Tracheal epithelial cell (primary cell): Measurements from ENCODE around the gene BIN2. TPM values are rescaled to one million over a fixed set of nuclear protein-coding genes. Genes with fewer than 3 reads are reported as not detected.

Experiments used
- total RNA-seq: library from RNA; depleted of rRNA; stranded (reverse); fragments of >200 nt; gene quantifications from 2 replicates; pipeline ENCODE4 v1.2.1, GENCODE V29; 2014

BIN2 gene
- not detected in 2 replicates for total RNA-seq

DNA sequence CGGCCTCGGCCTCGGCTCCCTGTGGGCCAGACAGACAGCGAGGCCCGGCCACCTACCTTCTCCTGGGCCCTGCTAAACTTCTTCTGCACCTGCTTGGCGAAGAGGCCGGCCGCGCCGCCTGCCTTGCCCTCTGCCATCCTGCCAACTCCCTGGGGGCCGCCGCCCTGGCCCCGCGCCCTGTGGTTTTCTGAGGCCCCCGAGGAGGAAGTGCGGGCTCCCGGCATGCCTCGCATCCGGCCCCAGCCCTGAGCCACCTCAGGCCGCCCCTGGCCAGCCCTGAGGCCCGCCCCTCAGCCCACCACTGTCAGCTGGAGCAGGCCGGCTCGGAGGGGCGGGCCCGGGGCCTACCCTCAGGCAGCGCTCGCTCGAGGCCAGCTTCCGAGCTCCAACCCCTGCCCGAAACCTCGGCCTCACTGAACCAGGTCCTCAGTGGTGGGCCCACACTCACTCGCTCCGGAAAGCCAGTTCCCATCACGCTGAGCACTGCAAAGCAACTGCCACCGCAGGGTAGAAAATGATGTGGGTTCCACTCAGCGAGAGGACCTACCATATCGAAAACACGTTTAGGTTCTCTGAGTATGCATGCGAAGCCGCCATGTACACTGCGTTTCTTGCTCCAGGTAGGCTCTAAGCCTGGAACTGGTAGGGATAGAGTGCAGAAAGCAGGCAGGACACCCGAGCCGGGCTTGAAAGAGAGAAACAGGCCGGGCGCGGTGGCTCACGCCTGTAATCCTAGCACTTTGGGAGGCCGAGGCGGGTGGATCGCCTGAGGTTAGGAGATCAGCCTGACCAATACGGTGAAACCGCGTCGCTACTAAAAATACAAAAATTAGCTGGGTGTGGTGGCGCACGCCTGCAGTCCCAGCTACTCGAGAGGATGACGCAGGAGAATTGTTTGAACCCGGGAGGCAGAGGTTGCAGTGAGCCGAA lies at the start of gene BIN2:
BIN2 (minus strand) TSS at position 209 of the 930 bp plus-strand sequence; CDS start at position 137, 72 bp downstream.

DNA sequence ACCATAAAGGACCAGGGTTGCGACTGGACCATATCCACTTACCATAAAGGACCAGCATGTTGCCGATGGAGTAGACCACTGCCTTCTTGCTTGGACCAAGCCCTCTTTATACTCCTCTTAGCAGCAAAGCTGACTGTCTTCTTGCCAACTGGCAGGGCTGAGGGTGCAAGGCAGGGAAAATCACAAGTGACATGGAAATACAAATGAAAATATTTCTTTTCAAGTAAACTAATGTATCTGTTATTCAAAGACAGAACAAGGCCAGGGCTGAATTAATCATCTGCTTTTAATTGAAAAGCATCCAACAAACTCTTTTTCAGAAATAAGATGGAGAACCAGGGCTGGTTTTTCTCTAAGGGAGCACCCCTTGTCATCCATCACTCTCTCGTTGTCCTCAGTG lies 22.6 kb upstream of the BIN2 start, which contains the start of gene CELA1:
CELA1 (minus strand) TSS at position 99 of the 400 bp plus-strand sequence; CDS start at position 58, 41 bp downstream.

DNA sequence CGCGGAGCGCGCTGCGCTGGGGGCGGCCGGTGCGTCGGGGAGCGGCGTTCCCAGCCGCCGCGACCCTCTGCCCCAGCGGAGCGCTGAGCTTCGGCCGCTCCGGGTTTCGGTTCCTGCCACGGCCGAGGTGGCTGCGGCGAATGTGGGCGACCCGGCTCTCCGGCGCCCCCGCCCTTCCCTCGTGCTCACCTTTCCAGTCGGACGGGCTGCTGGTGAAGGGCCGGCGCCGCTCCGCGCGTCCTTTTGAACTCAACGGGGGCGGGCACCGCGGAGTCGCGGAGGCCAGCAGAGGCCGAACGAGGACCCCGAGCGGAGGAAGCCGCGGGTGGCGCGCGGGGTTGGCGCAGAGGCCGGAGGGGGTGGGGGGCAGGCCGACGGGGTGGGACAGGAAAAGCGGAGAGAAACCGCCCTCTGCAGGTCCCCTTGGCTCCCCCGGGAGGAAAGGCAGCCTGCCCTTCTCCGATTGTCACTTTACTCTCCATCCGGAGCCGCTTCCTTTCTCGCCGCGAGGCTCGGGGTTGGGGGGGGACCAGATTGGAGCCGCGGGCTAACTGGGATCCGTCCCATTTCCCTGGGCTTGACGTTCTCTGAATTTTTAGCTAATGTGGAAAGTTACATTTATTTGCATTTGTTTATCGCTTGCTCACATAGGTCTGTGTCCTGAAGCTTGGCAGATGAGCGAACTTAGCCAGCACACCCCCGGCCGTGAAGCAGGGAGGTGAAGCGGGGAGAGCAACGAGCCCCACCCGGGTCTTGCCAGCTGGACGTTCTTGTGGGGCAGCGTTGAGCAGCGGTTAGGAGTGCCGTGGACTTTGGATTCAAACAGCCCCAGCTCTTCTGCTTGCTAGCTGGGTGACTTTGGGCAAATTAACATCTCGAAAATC lies 53.7 kb downstream of the BIN2 start, which contains the start of gene SMAGP:
SMAGP (minus strand) TSS at position 349 of the 884 bp plus-strand sequence. CDS start 1,137 bp downstream, outside the sequence.

DNA sequence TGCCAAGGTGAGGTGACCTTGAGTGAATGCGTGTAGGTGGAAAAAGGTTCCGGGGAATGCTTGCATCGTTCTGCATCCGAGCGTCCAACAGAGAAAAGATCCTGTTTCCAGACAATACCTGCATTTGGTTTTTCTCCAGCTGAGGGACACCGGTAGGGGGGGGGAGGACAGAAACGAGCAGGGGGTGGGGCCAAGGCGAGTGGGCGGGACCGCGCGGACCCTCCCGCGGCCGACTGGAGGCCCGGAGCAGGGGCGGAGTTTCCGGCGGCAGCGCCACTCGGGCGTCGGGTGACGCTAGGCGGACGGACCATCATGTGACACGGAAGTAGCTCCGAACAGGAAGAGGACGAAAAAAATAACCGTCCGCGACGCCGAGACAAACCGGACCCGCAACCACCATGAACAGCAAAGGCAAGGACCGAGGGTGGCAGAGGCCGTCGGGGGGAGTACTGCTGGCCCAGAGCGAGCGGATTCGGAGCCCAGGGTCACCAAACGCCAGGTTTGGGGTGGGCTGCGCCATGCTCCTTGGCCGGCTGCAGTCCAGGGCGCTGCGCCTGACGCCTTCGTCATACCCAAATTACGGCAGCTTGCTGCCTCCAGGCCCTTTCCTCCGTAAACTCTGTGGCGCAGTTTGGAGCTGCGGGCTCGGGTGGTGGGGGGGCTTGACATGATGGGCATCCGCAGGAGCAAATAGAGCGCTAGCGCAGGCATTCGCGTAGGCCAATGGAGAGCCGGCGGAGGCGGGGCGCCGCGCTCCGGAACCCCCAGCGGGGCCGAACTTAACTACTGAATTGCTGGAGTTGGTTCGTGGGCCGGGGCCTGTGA lies 85.3 kb downstream of the BIN2 start, which contains the start of gene DAZAP2:
DAZAP2 (plus strand) TSS at position 317 of the 825 bp plus-strand sequence; CDS start at position 399, 82 bp downstream.

Other genes with a start within 250 kb of the BIN2 start
- 12.4 and 25.5 TPM in 2 replicates for gene CSRNP2, start 240.6 kb downstream of the BIN2 start, total RNA-seq
- gene TFCP2, start 151.0 kb downstream of the BIN2 start, total RNA-seq: 6.7 and 7.9 TPM in 2 replicates
- 0.64 and 0.96 TPM in 2 replicates for gene POU6F1, start 106.1 kb downstream of the BIN2 start, total RNA-seq
- 75.7 and 88.0 TPM in 2 replicates for gene DAZAP2, start 85.3 kb downstream of the BIN2 start, total RNA-seq
- gene SMAGP, start 53.8 kb downstream of the BIN2 start, total RNA-seq: 11.7 and 16.9 TPM in 2 replicates
- gene CELA1, start 22.5 kb upstream of the BIN2 start, total RNA-seq: not detected in 2 replicates
- gene GALNT6, start 67.2 kb upstream of the BIN2 start, total RNA-seq: 23.7 and 61.9 TPM in 2 replicates
- 0.43 and 0.48 TPM in 2 replicates for gene SLC4A8, start 100.7 kb upstream of the BIN2 start, total RNA-seq